H54 (cell line): ENCODE data around the gene LSR.
"Not testable (repeated sequence)": the region's sequence is repeated elsewhere in the genome, so short reads cannot be mapped to it uniquely, and the experiment has no call there.

Experiments
- DNase-seq: peaks from one replicate; pipeline ENCODE4 v3.0.0; 2011; ENCODE audit warnings: low spot score, mixed read lengths; ENCODE audit not compliant: insufficient read length
- FAIRE-seq: peaks from 3 replicates; lab custom pipeline; 2011; peaks lifted over from hg19 to GRCh38; lab: Jason Lieb, UNC
- POLR2A ChIP-seq: IDR thresholded peaks from 2 replicates; pipeline ENCODE4 v1.6.1; 2011; ENCODE audit warnings: low read depth, mild to moderate bottlenecking, low read length

Gene LSR

DNA sequence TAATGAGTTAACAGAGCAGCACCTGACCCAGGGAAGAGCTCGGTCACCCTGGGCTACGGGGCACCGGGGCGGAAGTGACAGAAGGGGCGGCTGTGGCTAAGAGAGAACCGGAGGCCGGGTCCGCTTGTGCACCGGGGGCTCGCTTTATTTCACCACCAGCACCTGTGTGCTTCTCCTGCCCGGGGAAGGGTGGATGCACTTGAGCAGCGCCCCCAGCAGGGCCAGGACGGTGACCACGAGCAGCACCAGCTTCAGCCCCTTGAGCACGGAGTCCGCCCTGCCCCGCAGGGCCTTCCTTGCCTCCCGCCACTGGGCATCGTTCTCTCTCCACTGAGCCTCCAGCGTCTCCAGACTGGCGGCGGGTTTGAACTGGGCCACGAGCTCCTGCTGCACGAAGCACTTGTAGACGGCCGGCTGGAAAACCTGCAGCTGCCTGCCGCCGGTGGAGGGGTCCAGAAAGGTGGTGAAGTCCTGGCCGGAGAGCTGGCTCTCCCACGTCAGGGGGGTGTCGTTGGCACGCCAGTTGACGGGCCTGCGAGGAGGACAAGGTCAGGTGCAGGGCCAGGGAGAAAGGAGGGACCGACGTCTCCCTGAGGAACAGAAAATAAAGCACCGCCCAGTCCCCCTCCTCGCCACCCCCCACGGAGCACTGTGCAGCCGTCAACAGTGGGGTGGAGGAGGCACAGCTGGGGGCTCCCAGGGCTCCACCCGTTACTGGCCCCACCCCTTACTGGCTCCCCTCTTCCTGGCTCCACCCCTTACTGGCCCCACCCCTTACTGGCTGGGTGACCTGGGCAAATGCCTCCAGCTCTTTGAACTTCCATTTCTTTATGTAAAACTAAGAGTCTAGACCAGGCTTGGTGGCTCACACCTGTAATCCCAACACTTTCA is 23.9 kb upstream of the LSR start:
- DNase-seq (no peak), FAIRE-seq (no peak)
- no peak for TF ChIP-seq POLR2A

DNA sequence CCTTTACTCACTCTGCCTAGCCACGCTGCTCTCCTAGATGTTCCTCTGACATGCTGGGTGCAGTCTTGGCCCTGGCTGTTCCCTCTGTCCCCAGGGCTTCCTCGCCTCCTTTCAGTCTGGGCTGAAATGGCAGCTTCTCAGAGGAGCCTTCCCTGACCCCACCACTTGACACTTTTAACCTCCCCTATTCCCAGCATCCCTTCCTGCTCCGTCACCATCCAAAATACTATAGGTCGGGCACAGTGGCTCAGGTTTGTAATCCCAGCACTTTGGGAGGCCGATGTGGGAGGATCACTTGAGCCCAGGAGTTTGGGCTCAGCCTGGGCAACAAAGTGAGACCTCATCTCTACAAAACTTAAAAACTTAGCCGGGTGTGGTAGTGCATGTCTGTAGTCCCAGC is 22.9 kb upstream of the LSR start:
- no peak for TF ChIP-seq POLR2A
- no peak for DNase-seq
- FAIRE-seq = no peak

DNA sequence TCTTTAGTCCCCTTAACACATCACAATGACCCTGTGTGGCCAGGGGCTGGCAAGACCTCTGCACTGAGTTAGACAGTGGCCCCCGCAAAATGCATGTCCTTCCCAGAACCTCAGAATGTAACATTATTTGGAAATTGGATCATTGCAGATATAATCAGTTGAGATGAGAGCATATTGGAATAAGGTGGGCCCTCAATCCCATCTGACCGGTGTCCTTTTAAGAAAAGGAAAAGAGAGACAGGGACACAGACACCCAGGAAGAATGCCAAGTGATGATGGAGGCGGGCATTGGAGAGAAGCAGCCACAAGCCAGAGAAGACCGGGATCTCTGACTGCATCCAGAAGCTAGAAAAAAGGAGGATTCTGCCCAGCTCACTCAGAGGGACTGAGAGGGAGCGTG is 22.1 kb upstream of the LSR start:
- no peak for FAIRE-seq
- no peak for TF ChIP-seq POLR2A
- DNase-seq = no peak

DNA sequence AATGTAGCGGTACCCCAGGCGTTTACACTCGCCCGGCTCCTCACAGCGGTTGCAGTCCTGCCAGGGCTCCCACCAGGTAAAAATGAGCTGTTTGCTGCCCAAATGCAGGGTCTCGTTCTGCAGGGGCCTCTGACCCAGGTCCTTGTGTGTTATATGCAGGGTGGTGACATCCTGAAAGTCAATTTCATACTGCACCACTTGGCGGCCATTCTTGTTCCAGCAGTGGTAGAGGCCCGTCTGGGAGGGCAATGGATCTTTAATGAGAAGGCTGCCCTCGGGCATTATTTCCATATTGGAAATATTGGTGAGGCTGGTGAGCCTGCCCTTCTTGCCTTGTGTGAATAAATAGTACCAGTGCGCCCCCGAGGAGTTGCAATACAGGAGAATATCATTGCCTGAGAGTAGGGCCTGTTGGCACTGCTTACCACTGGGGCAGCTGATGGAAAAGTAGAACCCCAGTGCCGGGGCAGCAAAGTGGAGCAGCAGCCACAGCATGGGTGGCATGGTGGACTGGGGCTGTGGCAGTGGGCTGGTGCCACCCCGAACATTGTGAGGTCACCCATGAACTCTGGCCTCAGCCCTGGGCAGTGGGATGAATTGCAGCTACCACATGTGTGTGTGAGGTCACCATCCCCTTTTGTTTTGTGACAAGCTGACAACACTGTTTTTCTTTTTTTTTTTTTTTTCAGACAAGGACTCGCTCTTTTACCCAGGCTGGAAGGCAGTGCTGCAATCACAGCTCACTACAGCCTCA is 20.4 kb upstream of the LSR start, which contains the start of gene FAM187B:
Gene FAM187B (minus strand): TSS at position 563 of the 754 bp plus-strand sequence. CDS start 59 bp downstream, at position 504.
- no peak for TF ChIP-seq POLR2A
- DNase-seq = no peak
- FAIRE-seq = no peak

DNA sequence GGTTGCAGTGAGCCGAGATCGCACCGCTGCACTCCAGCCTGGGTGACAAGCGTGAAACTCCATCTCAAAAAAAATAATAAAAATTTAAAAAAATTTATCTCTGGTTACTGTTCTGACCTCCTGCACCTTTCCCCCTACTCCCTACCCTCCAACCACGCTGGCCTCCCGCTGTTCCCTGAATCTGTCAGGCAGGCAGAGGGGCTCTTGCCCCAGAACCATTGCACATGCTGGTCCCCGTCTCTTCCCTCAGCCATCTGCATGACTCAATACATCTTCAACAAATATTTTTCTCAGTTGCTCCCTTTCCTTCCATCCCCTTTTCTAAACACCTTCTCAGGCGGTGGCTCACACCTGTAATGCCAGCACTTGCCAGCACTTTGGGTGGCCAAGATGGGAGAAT is 19.2 kb upstream of the LSR start:
- FAIRE-seq (no peak), DNase-seq (no peak)
- no peak for TF ChIP-seq POLR2A

DNA sequence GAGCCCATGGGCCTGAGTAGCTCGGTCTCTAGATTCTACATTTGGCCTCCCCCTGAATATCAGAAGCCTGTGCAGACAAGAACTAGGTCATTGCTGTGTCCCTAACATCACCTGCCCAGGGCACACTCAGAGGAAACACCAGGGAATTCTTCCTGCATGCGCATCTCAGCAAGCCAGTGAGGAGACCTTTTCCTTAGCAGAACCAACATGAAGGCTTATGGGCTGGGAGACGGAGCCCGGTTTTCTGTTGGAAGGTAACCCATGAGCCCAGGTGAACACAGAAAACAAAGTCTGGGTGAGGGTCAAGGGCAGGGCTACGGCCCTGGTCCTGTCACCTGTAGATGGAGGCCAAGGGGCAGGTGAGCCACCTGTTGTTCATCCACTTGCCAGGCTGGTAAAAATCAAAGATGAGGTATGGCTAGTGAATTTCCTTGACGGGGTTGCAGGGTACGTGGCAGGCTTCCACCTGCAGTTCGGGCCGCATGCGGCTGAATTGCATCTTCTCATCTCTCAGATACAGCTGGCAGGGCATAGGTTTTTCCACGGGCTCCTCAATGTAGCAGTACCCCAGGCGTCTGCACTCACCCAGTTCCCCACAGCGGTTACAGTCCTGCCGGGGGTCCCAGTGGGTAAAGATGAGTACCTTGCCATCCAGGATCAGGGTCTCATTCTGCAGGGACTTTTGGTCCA is 16.7 kb upstream of the LSR start:
- no peak for TF ChIP-seq POLR2A
- DNase-seq (no peak), FAIRE-seq (no peak)

DNA sequence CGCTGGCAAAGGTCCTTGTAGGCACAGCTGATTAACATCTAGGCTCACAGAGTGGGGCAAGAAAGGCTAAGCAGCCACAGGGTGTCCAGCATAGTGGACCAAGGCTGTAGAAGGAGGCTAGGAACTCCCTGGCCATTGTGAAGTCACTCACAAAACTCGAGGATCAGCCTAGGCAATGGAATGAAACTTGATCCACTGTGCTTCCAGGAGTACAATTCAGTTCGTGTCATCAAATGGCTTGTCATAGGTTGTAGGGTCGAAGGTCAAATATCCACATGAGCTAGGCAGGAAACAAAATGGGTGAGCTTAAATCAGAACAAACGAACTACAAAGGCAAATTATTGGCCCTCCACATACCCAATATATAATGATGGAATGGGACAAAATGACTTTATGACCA is 15.9 kb upstream of the LSR start:
- no peak for TF ChIP-seq POLR2A
- DNase-seq (no peak), FAIRE-seq (no peak)

DNA sequence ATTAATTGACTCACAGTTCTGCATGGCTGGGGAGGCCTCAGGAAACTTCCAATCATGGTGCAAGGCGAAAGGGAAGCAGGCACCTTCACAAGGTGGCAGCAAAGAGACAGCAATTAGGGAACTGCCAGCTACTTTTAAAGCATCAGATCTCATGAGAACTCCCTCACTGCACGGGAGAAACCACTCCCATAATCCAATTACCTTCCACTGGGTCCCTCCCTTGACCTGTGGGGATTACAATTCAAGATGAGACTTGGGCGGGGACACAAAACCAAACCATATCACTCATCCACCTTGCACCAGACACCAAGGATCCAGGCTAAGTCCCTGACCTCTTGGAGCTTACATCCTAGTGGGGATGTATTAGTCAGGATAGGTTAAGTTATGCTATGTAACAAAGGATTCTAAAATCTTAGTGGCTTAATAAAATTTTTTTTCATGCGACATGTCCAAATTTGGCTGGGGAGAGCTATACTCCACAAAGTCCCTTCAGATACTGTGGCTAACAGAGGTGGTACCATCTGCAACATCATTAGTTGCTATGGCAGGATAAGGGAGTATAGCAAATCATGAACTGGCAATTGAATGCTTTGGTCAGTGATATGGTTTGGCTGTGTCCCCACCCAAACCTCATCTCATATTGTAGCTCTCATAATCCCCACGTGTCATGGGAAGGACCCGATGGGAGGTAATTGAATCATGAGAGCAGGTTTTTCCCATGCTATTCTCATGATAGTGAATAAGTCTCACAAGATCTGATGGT is 12.0 kb upstream of the LSR start:
- DNase-seq = no peak
- no peak for FAIRE-seq
- no peak for TF ChIP-seq POLR2A

DNA sequence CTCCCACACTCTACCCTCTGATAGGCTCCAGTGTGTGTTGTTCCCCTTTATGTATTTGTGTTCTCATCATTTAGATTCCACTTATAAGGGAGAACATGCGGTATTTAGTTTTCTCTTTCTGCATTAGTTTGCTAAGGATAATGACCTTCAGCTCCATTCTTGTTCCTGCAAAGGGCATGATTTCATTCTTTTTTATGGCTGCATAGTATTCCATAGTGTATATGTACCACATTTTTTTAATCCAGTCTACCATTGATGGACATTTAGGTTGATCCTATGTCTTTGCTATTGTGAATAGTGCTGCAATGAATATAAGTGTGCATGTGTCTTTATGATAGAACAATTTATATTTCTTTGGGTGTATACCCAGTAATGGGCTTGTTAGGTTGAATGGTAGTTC is 9.2 kb upstream of the LSR start:
- not testable (repeated sequence) for DNase-seq, FAIRE-seq

DNA sequence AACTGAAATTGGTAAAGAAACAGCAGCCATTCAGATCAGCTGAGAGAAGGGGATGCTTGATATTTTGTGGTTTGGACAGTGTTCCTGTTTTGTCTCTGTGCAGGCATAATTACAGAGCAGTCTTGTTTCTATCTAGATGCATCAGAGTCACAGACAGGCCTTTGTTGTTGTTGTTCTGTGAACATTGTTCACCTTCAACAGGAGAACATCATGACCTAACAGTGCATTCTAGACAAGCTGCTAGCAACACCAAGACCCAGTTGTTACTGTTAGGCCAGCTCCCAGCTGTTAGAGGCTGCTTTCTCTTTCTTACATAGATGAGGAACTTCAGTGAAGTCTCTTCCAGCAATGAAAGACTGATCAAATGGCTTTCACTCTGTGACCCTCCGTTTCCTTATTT is 8.5 kb upstream of the LSR start:
- no peak for TF ChIP-seq POLR2A
- DNase-seq (no peak), FAIRE-seq (no peak)

DNA sequence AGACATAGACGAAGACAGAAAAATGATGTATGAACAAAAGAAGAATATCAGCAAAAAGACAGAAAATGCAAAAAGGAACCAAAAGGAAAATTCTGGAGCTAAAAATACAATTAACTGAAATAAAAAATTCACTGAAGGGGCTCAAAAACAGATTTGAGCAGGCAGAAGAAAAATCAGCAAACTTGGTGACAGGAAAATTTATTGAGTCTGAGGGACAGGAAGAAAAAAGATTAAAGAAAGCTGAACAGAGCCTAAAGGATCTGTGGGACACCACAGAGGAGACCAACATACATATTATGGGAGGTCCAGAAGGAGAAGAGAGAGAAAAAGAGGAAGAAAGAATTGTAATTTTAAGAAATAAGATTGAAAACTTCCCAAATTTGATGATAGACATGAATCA is 7.4 kb upstream of the LSR start:
- no peak for DNase-seq
- FAIRE-seq = no peak
- TF ChIP-seq POLR2A = no peak

DNA sequence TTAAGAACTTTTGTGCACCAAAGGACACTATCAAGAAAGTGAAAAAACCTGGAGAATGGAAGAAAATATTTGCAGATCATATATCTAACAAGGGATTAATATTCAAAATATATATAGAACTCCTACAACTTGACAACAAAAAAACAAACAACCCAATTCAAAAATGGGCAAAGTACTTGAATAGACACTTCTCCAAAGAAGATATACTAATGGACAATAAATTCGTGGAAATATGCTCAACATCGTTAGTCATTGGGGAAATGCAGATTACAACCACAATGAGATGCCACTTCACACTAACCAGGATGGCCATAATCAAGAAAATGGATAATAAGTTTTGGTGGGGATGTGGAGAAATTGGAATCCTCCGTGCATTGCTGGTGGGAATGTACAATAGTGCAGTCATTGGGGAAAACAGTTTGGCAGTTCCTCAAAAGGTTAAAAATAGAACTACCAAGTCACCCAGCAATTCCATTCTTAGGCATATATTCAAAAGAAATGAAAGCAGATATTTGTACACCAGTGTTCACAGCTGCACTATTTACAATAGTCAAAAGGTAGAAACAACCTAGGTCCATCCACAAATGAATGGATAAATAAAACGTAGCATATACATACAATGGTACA is 2.2 kb upstream of the LSR start:
- DNase-seq = no peak
- no peak for TF ChIP-seq POLR2A
- no peak for FAIRE-seq
